Panc1 (cell line): ENCODE data around the gene TMEM150A. TPM values are rescaled to one million over a fixed set of nuclear protein-coding genes. Genes with fewer than 3 reads are reported as not detected.

Experiments used
- ATAC-seq: fragments of 200-7000 bp; cut with Tn5 transposase; 2 replicates; pipeline ENCODE4 v1.9.1; 2020; ENCODE audit warnings: mild to moderate bottlenecking, moderate library complexity
- BruUV-seq: library from RNA; stranded (reverse); fragments of 400-500 nt; replicated peaks from 2 replicates; lab custom pipeline; 2021; lab: Mats Ljungman, UMichigan
- CTCF ChIA-PET: fragments of 300-600 bp; sonication (Branson Sonifier 250); formaldehyde crosslinking; loops from one replicate; lab custom pipeline; 2022; ENCODE audit warnings: antibody characterized with exemption; lab: Charles Lee
- POLR2A ChIA-PET: fragments of 300-600 bp; sonication (Branson Sonifier 250); formaldehyde crosslinking; loops from one replicate; lab custom pipeline; 2022; ENCODE audit warnings: antibody characterized with exemption; lab: Charles Lee
- DNase-seq: peaks from one replicate; pipeline ENCODE4 v3.0.0-alpha.2; 2010; ENCODE audit warnings: low read depth, low spot score
- H3K27ac ChIP-seq: 2 replicates; pipeline ENCODE4 v1.5.1; 2011; ENCODE audit warnings: mild to moderate bottlenecking, low read length, inconsistent platforms
- H3K27me3 ChIP-seq: fragments of 200-500 bp; sonication (Bioruptor generic); 2 replicates; pipeline ENCODE4 v1.6.0; 2014; ENCODE audit warnings: low read length, inconsistent platforms; ENCODE audit not compliant: control insufficient read depth, insufficient read depth
- H3K36me3 ChIP-seq: fragments of 200-500 bp; sonication (Bioruptor generic); 2 replicates; pipeline ENCODE4 v1.5.1; 2014; ENCODE audit warnings: inconsistent platforms, mild to moderate bottlenecking, low read length, moderate library complexity; ENCODE audit not compliant: control insufficient read depth, insufficient read depth
- H3K4me1 ChIP-seq: 2 replicates; pipeline ENCODE4 v1.5.1; 2011; ENCODE audit warnings: inconsistent platforms, mild to moderate bottlenecking, low read length, moderate library complexity; ENCODE audit not compliant: control insufficient read depth, insufficient read depth
- H3K4me3 ChIP-seq, 2 experiments: 2 replicates each; pipeline ENCODE4 v1.5.1; 2011 to 2012; ENCODE audit warnings: low read depth in 2 of 2, low read length in 2 of 2, mild to moderate bottlenecking in 2 of 2, inconsistent platforms in 1 of 2, moderate library complexity in 1 of 2
- H3K9me3 ChIP-seq: fragments of 200-500 bp; sonication (Bioruptor generic); 2 replicates; pipeline ENCODE4 v1.5.1; 2014; ENCODE audit warnings: low read depth, mild to moderate bottlenecking, inconsistent platforms, low read length, moderate library complexity; ENCODE audit not compliant: control insufficient read depth, insufficient read depth
- POLR2AphosphoS5 ChIP-seq: IDR thresholded peaks from 2 replicates; pipeline ENCODE4 v1.6.1; 2012; ENCODE audit warnings: mild to moderate bottlenecking, low read depth, low read length, moderate library complexity
- SIN3A ChIP-seq: IDR thresholded peaks from 2 replicates; pipeline ENCODE4 v1.6.1; 2012; ENCODE audit warnings: low read depth, mild to moderate bottlenecking, low read length, moderate library complexity, borderline replicate concordance; ENCODE audit not compliant: insufficient read depth
- TCF7L2 ChIP-seq: IDR thresholded peaks from 2 replicates; pipeline ENCODE4 v1.6.1; 2011; ENCODE audit warnings: mild to moderate bottlenecking, low read depth, low read length, inconsistent platforms
- in situ Hi-C: cut with HindIII; loops from 2 replicates; pipeline ENCODE4 v1.10.0; 2016; ENCODE audit warnings: low sequenced_read_pairs, low pct_unique_long_range_greater_than_20kb
- intact Hi-C: fragments of 100-400 bp; cut with micrococcal nuclease; formaldehyde crosslinking; loops from one replicate; pipeline ENCODE4 v1.10.0; 2022; ENCODE audit not compliant: unreplicated experiment
- total RNA-seq: library from RNA; stranded (reverse); gene quantifications from one replicate; pipeline ENCODE4 v1.2.1, GENCODE V29; 2021; ENCODE audit not compliant: unreplicated experiment
- TF ChIP-seq, protein P1 (sequence below): fragments of 450-650 bp; IDR thresholded peaks from 2 replicates; pipeline ENCODE4 v1.5.1; 2017; ENCODE audit warnings: mild to moderate bottlenecking
- TF ChIP-seq, protein P2 (sequence below), 2 experiments: IDR thresholded peaks; 2 replicates each; pipeline ENCODE4 v1.6.1; 2011 to 2012; ENCODE audit warnings: low read depth in 2 of 2, control low read depth in 1 of 2, low read length in 1 of 2, mild to moderate bottlenecking in 1 of 2, moderate library complexity in 1 of 2; ENCODE audit not compliant: insufficient read depth in 1 of 2

The TMEM150A gene
- total RNA-seq, 1 experiment from 2014 or later: 30.4 TPM

DNA sequence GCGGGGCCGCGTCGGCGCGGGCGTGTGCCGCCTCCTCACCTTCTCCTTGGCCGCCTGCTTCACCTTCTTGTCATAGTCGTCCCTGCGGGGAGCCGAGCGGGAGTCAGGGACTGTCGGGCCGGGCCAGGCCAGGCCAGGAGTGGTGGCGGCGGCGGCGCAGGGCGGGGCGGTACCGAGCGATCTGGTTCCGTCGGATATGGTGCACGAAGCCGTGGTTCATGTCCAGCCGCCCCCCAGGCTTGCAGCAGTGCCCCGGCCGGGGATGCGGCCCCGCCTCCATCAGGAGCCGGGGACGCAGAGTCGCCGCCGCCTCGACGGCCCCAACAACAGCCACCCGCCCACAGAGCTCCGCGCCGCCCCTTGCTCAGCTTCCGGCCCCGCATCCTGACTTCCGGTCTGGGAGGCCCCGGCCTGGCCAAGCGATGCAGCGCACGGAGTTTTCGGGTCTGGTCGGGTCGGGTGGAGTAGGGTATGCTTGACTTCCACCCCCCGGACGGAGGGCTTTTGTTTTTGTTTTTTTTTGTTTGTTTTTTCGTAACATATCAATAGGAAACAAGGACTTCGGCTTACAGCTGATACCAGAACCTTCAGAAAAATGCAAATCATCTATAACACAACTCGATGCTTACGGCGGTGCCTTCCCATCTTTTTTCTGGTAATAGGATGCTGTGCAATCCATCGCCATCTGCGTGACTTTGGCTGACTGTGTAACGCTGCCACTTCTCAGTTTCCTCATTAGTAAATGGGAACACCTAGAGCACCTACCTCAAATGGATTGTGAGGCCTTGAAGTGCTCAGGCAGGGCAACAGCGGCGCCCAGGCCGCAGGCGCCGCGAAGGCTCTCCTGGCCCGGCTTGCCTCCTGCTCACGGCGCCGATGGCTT is 9.4 kb upstream of the TMEM150A start, which contains the start of gene C2orf68:
Gene C2orf68, minus strand, starts transcription at position 362 of the 883 bp plus-strand sequence. Its CDS starts 82 bp downstream, at position 280.
- Histone ChIP-seq H3K36me3 (peaks cover 6% of the 10 kb centered on the region), H3K27ac (peak within 1 kb of the TSS; percentile 92), H3K4me1 (no peaks in the 10 kb centered on the region; the same call in 1 of the 2 replicates), H3K4me3 (peak within 1 kb of the TSS; percentile 68 to 76), H3K27me3 (no peaks in the 10 kb centered on the region), H3K9me3 (no peaks in the 10 kb centered on the region)
- TF ChIP-seq POLR2AphosphoS5 (peak; percentile 96), SIN3A (no peak; the same call in 1 of the 2 replicates)
- peak; percentile 93 for ATAC-seq
- in situ Hi-C loops: no loop called here
- CTCF ChIA-PET: interaction anchor here (0.6 kb wide), 1 partner anchor 8 kb away, joined by 4 read pairs; no protein-coding TSS in a partner anchor
- TSS peak; percentile 89 for BruUV-seq
- peak; percentile 65 for DNase-seq
- POLR2A ChIA-PET: interaction anchor here (0.7 kb wide), 1 partner anchor 120 kb away, joined by 3 read pairs; no protein-coding TSS in a partner anchor
- intact Hi-C loops: no loop called here

DNA sequence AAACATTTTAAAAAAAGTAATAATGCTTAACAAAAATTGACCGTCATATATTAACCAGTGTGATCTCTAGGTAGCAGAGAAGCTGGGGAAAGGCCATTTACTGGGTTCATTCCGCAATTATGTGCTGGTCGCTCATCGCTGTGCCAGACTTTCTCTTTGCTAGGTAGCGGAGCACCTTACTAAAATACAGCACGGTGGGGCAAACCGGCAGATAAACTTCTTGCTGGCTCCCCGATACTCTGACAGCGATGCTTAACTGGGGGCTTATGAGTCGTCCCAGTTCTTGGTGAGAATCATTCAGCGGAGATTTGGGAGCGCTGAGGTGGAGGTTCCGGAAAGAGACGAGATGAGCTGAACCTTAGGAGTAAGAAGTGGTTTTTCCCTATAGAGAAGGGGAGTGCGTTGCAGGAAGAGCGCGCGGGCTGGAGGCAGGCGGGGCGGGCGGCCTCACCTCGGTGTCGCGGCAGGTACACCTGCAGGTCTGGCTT is 8.8 kb upstream of the TMEM150A start:
- Histone ChIP-seq H3K27ac (peak overlapping the region; percentile 92), H3K36me3 (peaks cover 6% of the 10 kb centered on the region), H3K27me3 (no peaks in the 10 kb centered on the region), H3K4me3 (peak overlapping the region; percentile 68 to 76), H3K4me1 (no peaks in the 10 kb centered on the region; the same call in 1 of the 2 replicates), H3K9me3 (no peaks in the 10 kb centered on the region)
- POLR2A ChIA-PET: interaction anchor here (0.5 to 0.7 kb wide), 2 partner anchors 94 to 119 kb away, joined by 3 read pairs; no protein-coding TSS in a partner anchor
- CTCF ChIA-PET: no interaction called here
- intact Hi-C loops (no loop called here), in situ Hi-C loops (no loop called here)
- TSS peak; percentile 56 for BruUV-seq
- TF ChIP-seq, protein P1, sequence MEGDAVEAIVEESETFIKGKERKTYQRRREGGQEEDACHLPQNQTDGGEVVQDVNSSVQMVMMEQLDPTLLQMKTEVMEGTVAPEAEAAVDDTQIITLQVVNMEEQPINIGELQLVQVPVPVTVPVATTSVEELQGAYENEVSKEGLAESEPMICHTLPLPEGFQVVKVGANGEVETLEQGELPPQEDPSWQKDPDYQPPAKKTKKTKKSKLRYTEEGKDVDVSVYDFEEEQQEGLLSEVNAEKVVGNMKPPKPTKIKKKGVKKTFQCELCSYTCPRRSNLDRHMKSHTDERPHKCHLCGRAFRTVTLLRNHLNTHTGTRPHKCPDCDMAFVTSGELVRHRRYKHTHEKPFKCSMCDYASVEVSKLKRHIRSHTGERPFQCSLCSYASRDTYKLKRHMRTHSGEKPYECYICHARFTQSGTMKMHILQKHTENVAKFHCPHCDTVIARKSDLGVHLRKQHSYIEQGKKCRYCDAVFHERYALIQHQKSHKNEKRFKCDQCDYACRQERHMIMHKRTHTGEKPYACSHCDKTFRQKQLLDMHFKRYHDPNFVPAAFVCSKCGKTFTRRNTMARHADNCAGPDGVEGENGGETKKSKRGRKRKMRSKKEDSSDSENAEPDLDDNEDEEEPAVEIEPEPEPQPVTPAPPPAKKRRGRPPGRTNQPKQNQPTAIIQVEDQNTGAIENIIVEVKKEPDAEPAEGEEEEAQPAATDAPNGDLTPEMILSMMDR: no peak
- no peak for TF ChIP-seq SIN3A
- TF ChIP-seq TCF7L2: no peak
- no peak for TF ChIP-seq POLR2AphosphoS5
- TF ChIP-seq, protein P2, sequence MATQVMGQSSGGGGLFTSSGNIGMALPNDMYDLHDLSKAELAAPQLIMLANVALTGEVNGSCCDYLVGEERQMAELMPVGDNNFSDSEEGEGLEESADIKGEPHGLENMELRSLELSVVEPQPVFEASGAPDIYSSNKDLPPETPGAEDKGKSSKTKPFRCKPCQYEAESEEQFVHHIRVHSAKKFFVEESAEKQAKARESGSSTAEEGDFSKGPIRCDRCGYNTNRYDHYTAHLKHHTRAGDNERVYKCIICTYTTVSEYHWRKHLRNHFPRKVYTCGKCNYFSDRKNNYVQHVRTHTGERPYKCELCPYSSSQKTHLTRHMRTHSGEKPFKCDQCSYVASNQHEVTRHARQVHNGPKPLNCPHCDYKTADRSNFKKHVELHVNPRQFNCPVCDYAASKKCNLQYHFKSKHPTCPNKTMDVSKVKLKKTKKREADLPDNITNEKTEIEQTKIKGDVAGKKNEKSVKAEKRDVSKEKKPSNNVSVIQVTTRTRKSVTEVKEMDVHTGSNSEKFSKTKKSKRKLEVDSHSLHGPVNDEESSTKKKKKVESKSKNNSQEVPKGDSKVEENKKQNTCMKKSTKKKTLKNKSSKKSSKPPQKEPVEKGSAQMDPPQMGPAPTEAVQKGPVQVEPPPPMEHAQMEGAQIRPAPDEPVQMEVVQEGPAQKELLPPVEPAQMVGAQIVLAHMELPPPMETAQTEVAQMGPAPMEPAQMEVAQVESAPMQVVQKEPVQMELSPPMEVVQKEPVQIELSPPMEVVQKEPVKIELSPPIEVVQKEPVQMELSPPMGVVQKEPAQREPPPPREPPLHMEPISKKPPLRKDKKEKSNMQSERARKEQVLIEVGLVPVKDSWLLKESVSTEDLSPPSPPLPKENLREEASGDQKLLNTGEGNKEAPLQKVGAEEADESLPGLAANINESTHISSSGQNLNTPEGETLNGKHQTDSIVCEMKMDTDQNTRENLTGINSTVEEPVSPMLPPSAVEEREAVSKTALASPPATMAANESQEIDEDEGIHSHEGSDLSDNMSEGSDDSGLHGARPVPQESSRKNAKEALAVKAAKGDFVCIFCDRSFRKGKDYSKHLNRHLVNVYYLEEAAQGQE (IDR thresholded peaks at IDR 0.05; ENCODE audit: insufficient read depth in 1 of 2, low read depth in 2 of 2, low read length in 1 of 2): no peak
- DNase-seq (no peak), ATAC-seq (peak; percentile 31)
